ENCODE measurements around the gene KREMEN2. TPM values are rescaled to one million over a fixed set of nuclear protein-coding genes. Genes with fewer than 3 reads are reported as not detected.
A peak's percentile ranks its signal among the peaks of the same experiment; 100 is the strongest.

KREMEN2 gene
- total and polyA plus RNA-seq, 4 donors, result 0.06 to 0.15 (median 0.14) TPM; not detected in 1

DNA sequence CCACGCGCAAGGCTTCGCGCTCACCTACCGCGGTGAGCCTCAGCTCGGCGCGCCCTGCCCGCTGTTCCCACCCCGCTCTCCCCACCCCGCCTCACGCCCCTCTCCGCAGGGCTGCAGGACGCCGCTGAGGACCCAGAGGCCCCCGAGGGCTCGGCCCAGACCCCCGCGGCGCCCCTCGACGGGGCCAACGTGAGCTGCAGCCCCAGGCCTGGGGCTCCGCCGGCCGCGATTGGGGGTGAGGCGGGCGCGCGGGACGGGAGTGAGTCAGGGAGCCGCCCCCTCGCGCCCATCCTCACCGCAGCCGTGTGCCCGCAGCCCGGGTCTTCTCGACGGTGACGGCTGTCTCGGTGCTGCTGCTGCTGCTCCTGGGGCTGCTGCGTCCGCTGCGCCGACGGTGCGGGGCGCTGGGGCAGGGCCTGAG is 3.1 kb downstream of the KREMEN2 start:
- Histone ChIP-seq H3K36me3 (ENCODE audit: control insufficient read depth in 4 of 4, insufficient read depth in 4 of 4, low read length in 4 of 4) (no peaks in the 10 kb centered on the region), H3K9me3 (ENCODE audit: control insufficient read depth in 4 of 4, insufficient read depth in 3 of 4, low read length in 3 of 4) (no peaks in the 10 kb centered on the region), H3K9ac (ENCODE audit: insufficient read depth in 1 of 2, low read length in 2 of 2) (no peak overlapping the region), H3K4me1 (ENCODE audit: control insufficient read depth in 5 of 5, insufficient read depth in 5 of 5, low read length in 5 of 5) (peaks cover 0 to 40% (median 8%) of the 10 kb centered on the region in 5 donors), H3K27ac (ENCODE audit: low read depth in 1 of 2, low read length in 1 of 2) (no peak overlapping the region), H3K4me3 (no peak overlapping the region), H3K27me3 (ENCODE audit: control insufficient read depth in 3 of 3, insufficient read depth in 3 of 3, low read length in 2 of 3) (peaks cover 4 to 44% (median 27%) of the 10 kb centered on the region in 3 donors)
- ATAC-seq (ENCODE audit: insufficient read depth, low FRiP score) (no peak), DNase-seq (peak in 1 of 3 donors; percentile 10)
- TF ChIP-seq CTCF (IDR thresholded peaks at IDR 0.05; ENCODE audit: control extremely low read depth, extremely low read depth), result no peak
- WGBS, 2 donors, result 10 to 11% methylated on average over 37 to 51 of the region's 51 CpGs

- Histone ChIP-seq H3K27me3 (ENCODE audit: control insufficient read depth in 3 of 3, insufficient read depth in 3 of 3, low read length in 2 of 3) (peaks cover 4 to 39% (median 23%) of the 10 kb centered on the region in 3 donors), H3K9ac (ENCODE audit: insufficient read depth in 1 of 2, low read length in 2 of 2) (no peak overlapping the region), H3K4me3 (no peak overlapping the region), H3K27ac (ENCODE audit: low read depth in 1 of 2, low read length in 1 of 2) (no peak overlapping the region), H3K9me3 (ENCODE audit: control insufficient read depth in 4 of 4, insufficient read depth in 3 of 4, low read length in 3 of 4) (no peaks in the 10 kb centered on the region), H3K4me1 (ENCODE audit: control insufficient read depth in 5 of 5, insufficient read depth in 5 of 5, low read length in 5 of 5) (peaks cover 0 to 40% (median 8%) of the 10 kb centered on the region in 5 donors), H3K36me3 (ENCODE audit: control insufficient read depth in 4 of 4, insufficient read depth in 4 of 4, low read length in 4 of 4) (no peaks in the 10 kb centered on the region)
- WGBS, 2 donors, result 55% methylated on average over 33 of the region's 33 CpGs
- DNase-seq, result peak in 1 of 3 donors; percentile 9
- no peak for ATAC-seq (ENCODE audit: insufficient read depth, low FRiP score)
- no peak for TF ChIP-seq CTCF (IDR thresholded peaks at IDR 0.05; ENCODE audit: control extremely low read depth, extremely low read depth)
Measured at GRCh38 chr16:2967721-2968161, 3.7 kb downstream of the KREMEN2 start.

GRCh38 chr16:2968368-2968737 is 4.3 kb downstream of the KREMEN2 start:
- DNase-seq (no peak), ATAC-seq (ENCODE audit: insufficient read depth, low FRiP score) (no peak)
- Histone ChIP-seq H3K4me1 (ENCODE audit: control insufficient read depth in 5 of 5, insufficient read depth in 5 of 5, low read length in 5 of 5) (peaks cover 0 to 45% (median 8%) of the 10 kb centered on the region in 5 donors), H3K9me3 (ENCODE audit: control insufficient read depth in 4 of 4, insufficient read depth in 3 of 4, low read length in 3 of 4) (no peaks in the 10 kb centered on the region), H3K9ac (ENCODE audit: insufficient read depth in 1 of 2, low read length in 2 of 2) (no peak overlapping the region), H3K36me3 (ENCODE audit: control insufficient read depth in 4 of 4, insufficient read depth in 4 of 4, low read length in 4 of 4) (no peaks in the 10 kb centered on the region), H3K27me3 (ENCODE audit: control insufficient read depth in 3 of 3, insufficient read depth in 3 of 3, low read length in 2 of 3) (peaks cover 4 to 35% (median 22%) of the 10 kb centered on the region in 3 donors), H3K27ac (ENCODE audit: low read depth in 1 of 2, low read length in 1 of 2) (no peak overlapping the region), H3K4me3 (no peak overlapping the region)
- TF ChIP-seq CTCF (IDR thresholded peaks at IDR 0.05; ENCODE audit: control extremely low read depth, extremely low read depth), result no peak
- WGBS, 2 donors, result 16 to 19% methylated on average over 18 of the region's 18 CpGs
